HepG2 (cell line): ENCODE results near the gene NT5DC4. TPM values are rescaled to one million over a fixed set of nuclear protein-coding genes. Genes with fewer than 3 reads are reported as not detected.

ENCODE experiments used
- BORCS8-MEF2B ChIP-seq: sonication (generic); formaldehyde crosslinking; IDR thresholded peaks from 2 replicates; pipeline ENCODE4 v1.8.0; 2022; ENCODE audit warnings: mild to moderate bottlenecking, missing genetic modification reagents
- EED ChIP-seq: sonication (generic); formaldehyde crosslinking; IDR thresholded peaks from 2 replicates; pipeline ENCODE4 v1.5.0; 2020; ENCODE audit warnings: mild to moderate bottlenecking, missing genetic modification reagents
- EHMT2 ChIP-seq: fragments of 200-600 bp; sonication (generic); IDR thresholded peaks from 2 replicates; pipeline ENCODE4 v1.7.0; 2017; ENCODE audit warnings: antibody characterized with exemption, low read depth, low read length, borderline replicate concordance
- GFI1 ChIP-seq: sonication (generic); formaldehyde crosslinking; IDR thresholded peaks from 2 replicates; pipeline ENCODE4 v1.5.0; 2020; ENCODE audit warnings: missing genetic modification reagents, mild to moderate bottlenecking, borderline replicate concordance
- HES4 ChIP-seq: sonication (generic); formaldehyde crosslinking; IDR thresholded peaks from 2 replicates; pipeline ENCODE4 v1.9.0; 2021; ENCODE audit warnings: mild to moderate bottlenecking, missing genetic modification reagents, borderline replicate concordance
- NFKB2 ChIP-seq: sonication (generic); formaldehyde crosslinking; IDR thresholded peaks from 2 replicates; pipeline ENCODE4 v1.4.0; 2020; ENCODE audit warnings: missing genetic modification reagents, borderline replicate concordance
- NR2C2 ChIP-seq: sonication (generic); formaldehyde crosslinking; IDR thresholded peaks from 2 replicates; pipeline ENCODE4 v1.4.0; 2020; ENCODE audit warnings: missing genetic modification reagents, mild to moderate bottlenecking, moderate library complexity, borderline replicate concordance
- SALL2 ChIP-seq: sonication (generic); formaldehyde crosslinking; IDR thresholded peaks from 2 replicates; pipeline ENCODE4 v1.8.1; 2023; ENCODE audit warnings: mild to moderate bottlenecking, missing genetic modification reagents, inconsistent platforms
- SMYD3 ChIP-seq: sonication (generic); formaldehyde crosslinking; IDR thresholded peaks from 2 replicates; pipeline ENCODE4 v1.8.1; 2023; ENCODE audit warnings: mild to moderate bottlenecking, missing genetic modification reagents
- ZBTB42 ChIP-seq: sonication (generic); formaldehyde crosslinking; IDR thresholded peaks from 2 replicates; pipeline ENCODE4 v1.5.0; 2020; ENCODE audit warnings: mild to moderate bottlenecking, missing genetic modification reagents
- polyA plus RNA-seq, 8 experiments: library from polyadenylated mRNA; depleted of rRNA in 3 of 8; stranded (reverse) in 7 of 8; unstranded in 1 of 8; fragments of >200 nt; fragmentation: Illumina TruSeq in 4 of 8; extraction: Trizol in 4 of 8; gene quantifications; 2 replicates each; pipeline versions ENCODE4 v1.2.1 to v1.2.3, GENCODE V29; 2011 to 2016; ENCODE audit warnings: low read depth in 4 of 8, missing spikeins in 1 of 8, mixed read lengths in 1 of 8; ENCODE audit not compliant: insufficient read depth in 1 of 8
- total RNA-seq, 5 experiments: library from RNA; depleted of rRNA; stranded (reverse); fragments of >200 nt; fragmentation: Illumina TruSeq; extraction: Trizol; gene quantifications; 2 replicates each; pipeline ENCODE4 v1.2.3, GENCODE V29; 2016; ENCODE audit warnings: low read depth in 1 of 5
- TF ChIP-seq, protein P1 (sequence below): IDR thresholded peaks from 2 replicates; pipeline ENCODE4 v1.6.1; 2016; ENCODE audit warnings: missing compliant biosample characterization, missing genetic modification reagents, borderline replicate concordance
- TF ChIP-seq, protein P2 (sequence below): sonication (generic); formaldehyde crosslinking; conservative IDR thresholded peaks from 2 replicates; pipeline ENCODE4 v1.4.0; 2020; ENCODE audit warnings: missing genetic modification reagents
- TF ChIP-seq, protein P3 (sequence below): sonication (generic); formaldehyde crosslinking; IDR thresholded peaks from 2 replicates; pipeline ENCODE4 v1.4.0; 2020; ENCODE audit warnings: missing genetic modification reagents
- TF ChIP-seq, protein P4 (sequence below): sonication (generic); formaldehyde crosslinking; IDR thresholded peaks from 2 replicates; pipeline ENCODE4 v1.4.0; 2020; ENCODE audit warnings: missing genetic modification reagents
- TF ChIP-seq, protein P5 (sequence below): sonication (generic); formaldehyde crosslinking; IDR thresholded peaks from 2 replicates; pipeline ENCODE4 v1.9.0; 2022; ENCODE audit warnings: missing genetic modification reagents, mild to moderate bottlenecking, borderline replicate concordance

NT5DC4 gene
- total and polyA plus RNA-seq, 2 of the 13 experiments (the other 11 are each of a cell fraction or from before 2014, with no cell fraction given): 0.04 to 4.2 TPM

DNA sequence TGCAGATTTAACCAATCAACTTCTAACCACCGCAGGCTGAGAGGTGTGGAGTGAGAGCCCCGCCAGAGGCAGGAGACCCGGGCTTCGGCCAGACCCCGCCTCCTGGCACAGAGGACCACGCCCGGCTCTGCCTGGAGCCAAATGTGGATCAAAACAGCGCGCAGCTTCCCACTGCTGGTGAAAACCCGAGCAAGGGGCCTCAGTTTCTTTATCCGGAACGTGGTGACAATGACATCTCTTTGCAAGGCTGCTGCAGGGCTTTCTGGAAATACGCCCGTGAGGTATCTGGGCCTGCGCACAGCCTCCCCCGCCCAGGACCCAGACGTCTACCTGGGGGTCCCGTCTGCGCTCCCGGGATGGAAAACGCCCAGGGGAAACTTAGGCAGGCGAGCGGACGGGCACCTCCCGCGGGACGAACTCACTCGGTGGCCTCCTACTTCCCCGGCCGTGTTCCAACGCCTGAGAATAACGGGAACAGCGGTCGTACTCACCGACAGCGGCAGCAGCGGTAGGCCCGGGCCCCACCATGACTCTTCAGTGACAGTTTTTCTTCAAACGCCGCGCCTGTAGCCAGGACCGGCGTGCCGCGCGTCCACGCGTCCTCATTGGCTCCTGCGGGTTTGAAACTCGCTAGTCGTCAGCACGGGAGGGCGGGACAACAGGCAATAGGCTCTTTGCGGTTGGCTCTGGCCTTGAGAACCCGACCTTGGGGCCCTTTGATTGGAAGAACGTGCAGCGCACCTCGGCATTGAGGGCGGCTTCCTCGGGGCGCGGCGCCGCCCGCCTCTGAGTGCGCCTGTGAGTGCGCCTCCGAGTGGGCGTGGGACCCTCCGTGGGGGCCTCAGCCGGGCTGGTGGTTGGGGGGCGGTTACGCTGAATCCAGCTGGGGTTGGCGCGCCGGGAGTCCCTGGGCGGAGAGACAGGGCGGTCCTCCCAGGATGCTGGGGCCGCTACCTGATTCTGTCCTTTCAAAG lies 43.5 kb downstream of the NT5DC4 start, which contains the start of gene CKAP2L (continued):
- TF ChIP-seq EED (peak; percentile 89), BORCS8-MEF2B (CRISPR knock-in tag) (peak; percentile 100), ZBTB42 (no peak), HES4 (CRISPR knock-in tag) (0 out of 2 replicates have a peak, but pooled peaks have one; percentile 43), NFKB2 (CRISPR knock-in tag) (peak; percentile 33; the same call in 1 of the 2 replicates), SMYD3 (CRISPR knock-in tag) (peak; percentile 100), SALL2 (CRISPR knock-in tag) (0 out of 2 replicates have a peak, but pooled peaks have one; percentile 20), NR2C2 (peak; percentile 66; the same call in 1 of the 2 replicates), EHMT2 (no peak; the same call in 1 of the 2 replicates), GFI1 (CRISPR knock-in tag) (no peak)
- TF ChIP-seq, protein P1, sequence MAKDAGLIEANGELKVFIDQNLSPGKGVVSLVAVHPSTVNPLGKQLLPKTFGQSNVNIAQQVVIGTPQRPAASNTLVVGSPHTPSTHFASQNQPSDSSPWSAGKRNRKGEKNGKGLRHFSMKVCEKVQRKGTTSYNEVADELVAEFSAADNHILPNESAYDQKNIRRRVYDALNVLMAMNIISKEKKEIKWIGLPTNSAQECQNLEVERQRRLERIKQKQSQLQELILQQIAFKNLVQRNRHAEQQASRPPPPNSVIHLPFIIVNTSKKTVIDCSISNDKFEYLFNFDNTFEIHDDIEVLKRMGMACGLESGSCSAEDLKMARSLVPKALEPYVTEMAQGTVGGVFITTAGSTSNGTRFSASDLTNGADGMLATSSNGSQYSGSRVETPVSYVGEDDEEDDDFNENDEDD (CRISPR knock-in tag): peak; percentile 99
- TF ChIP-seq, protein P2, sequence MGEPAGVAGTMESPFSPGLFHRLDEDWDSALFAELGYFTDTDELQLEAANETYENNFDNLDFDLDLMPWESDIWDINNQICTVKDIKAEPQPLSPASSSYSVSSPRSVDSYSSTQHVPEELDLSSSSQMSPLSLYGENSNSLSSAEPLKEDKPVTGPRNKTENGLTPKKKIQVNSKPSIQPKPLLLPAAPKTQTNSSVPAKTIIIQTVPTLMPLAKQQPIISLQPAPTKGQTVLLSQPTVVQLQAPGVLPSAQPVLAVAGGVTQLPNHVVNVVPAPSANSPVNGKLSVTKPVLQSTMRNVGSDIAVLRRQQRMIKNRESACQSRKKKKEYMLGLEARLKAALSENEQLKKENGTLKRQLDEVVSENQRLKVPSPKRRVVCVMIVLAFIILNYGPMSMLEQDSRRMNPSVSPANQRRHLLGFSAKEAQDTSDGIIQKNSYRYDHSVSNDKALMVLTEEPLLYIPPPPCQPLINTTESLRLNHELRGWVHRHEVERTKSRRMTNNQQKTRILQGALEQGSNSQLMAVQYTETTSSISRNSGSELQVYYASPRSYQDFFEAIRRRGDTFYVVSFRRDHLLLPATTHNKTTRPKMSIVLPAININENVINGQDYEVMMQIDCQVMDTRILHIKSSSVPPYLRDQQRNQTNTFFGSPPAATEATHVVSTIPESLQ (CRISPR knock-in tag): 0 out of 2 replicates have a peak, but pooled peaks have one; percentile 47
- TF ChIP-seq, protein P3, sequence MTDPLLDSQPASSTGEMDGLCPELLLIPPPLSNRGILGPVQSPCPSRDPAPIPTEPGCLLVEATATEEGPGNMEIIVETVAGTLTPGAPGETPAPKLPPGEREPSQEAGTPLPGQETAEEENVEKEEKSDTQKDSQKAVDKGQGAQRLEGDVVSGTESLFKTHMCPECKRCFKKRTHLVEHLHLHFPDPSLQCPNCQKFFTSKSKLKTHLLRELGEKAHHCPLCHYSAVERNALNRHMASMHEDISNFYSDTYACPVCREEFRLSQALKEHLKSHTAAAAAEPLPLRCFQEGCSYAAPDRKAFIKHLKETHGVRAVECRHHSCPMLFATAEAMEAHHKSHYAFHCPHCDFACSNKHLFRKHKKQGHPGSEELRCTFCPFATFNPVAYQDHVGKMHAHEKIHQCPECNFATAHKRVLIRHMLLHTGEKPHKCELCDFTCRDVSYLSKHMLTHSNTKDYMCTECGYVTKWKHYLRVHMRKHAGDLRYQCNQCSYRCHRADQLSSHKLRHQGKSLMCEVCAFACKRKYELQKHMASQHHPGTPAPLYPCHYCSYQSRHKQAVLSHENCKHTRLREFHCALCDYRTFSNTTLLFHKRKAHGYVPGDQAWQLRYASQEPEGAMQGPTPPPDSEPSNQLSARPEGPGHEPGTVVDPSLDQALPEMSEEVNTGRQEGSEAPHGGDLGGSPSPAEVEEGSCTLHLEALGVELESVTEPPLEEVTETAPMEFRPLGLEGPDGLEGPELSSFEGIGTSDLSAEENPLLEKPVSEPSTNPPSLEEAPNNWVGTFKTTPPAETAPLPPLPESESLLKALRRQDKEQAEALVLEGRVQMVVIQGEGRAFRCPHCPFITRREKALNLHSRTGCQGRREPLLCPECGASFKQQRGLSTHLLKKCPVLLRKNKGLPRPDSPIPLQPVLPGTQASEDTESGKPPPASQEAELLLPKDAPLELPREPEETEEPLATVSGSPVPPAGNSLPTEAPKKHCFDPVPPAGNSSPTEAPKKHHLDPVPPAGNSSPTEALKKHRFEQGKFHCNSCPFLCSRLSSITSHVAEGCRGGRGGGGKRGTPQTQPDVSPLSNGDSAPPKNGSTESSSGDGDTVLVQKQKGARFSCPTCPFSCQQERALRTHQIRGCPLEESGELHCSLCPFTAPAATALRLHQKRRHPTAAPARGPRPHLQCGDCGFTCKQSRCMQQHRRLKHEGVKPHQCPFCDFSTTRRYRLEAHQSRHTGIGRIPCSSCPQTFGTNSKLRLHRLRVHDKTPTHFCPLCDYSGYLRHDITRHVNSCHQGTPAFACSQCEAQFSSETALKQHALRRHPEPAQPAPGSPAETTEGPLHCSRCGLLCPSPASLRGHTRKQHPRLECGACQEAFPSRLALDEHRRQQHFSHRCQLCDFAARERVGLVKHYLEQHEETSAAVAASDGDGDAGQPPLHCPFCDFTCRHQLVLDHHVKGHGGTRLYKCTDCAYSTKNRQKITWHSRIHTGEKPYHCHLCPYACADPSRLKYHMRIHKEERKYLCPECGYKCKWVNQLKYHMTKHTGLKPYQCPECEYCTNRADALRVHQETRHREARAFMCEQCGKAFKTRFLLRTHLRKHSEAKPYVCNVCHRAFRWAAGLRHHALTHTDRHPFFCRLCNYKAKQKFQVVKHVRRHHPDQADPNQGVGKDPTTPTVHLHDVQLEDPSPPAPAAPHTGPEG: peak; percentile 55; the same call in 1 of the 2 replicates
- TF ChIP-seq, protein P4, sequence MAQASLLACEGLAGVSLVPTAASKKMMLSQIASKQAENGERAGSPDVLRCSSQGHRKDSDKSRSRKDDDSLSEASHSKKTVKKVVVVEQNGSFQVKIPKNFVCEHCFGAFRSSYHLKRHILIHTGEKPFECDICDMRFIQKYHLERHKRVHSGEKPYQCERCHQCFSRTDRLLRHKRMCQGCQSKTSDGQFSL: no peak
- TF ChIP-seq, protein P5, sequence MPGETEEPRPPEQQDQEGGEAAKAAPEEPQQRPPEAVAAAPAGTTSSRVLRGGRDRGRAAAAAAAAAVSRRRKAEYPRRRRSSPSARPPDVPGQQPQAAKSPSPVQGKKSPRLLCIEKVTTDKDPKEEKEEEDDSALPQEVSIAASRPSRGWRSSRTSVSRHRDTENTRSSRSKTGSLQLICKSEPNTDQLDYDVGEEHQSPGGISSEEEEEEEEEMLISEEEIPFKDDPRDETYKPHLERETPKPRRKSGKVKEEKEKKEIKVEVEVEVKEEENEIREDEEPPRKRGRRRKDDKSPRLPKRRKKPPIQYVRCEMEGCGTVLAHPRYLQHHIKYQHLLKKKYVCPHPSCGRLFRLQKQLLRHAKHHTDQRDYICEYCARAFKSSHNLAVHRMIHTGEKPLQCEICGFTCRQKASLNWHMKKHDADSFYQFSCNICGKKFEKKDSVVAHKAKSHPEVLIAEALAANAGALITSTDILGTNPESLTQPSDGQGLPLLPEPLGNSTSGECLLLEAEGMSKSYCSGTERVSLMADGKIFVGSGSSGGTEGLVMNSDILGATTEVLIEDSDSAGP (CRISPR knock-in tag): peak; percentile 86; the same call in 1 of the 2 replicates
